ENCODE results near the gene SLC7A7. TPM values are rescaled to one million over a fixed set of nuclear protein-coding genes. Genes with fewer than 3 reads are reported as not detected.
A peak's percentile ranks its signal among the peaks of the same experiment; 100 is the strongest.

The SLC7A7 gene
- total and polyA plus RNA-seq, 2 of the 13 experiments (the other 11 are each of a cell fraction or from before 2014, with no cell fraction given) = 0.13 to 0.63 TPM

- no peak for TF ChIP-seq ZNF407 (CRISPR knock-in tag; IDR thresholded peaks at IDR 0.05; ENCODE audit: not compliant biosample characterization)
- TF ChIP-seq PHF20 (CRISPR knock-in tag; IDR thresholded peaks at IDR 0.05) = no peak
- no peak for TF ChIP-seq SMYD3 (CRISPR knock-in tag; IDR thresholded peaks at IDR 0.05)
- TF ChIP-seq ZSCAN12 (CRISPR knock-in tag; IDR thresholded peaks at IDR 0.05) = no peak
- no peak for TF ChIP-seq JARID2 (CRISPR knock-in tag; IDR thresholded peaks at IDR 0.05; ENCODE audit: insufficient replicate concordance)
- TF ChIP-seq SMAD1 (CRISPR knock-in tag; IDR thresholded peaks at IDR 0.05; ENCODE audit: borderline replicate concordance, low read depth) = no peak
- no peak for TF ChIP-seq SP5 (CRISPR knock-in tag; IDR thresholded peaks at IDR 0.05; ENCODE audit: borderline replicate concordance, low read depth)
- TF ChIP-seq CREB1 (IDR thresholded peaks at IDR 0.05) = no peak
- TF ChIP-seq CREB1 (CRISPR knock-in tag; IDR thresholded peaks at IDR 0.05) = no peak
- TF ChIP-seq PRPF4 (IDR thresholded peaks at IDR 0.05; ENCODE audit: low read depth, low read length, poor library complexity, severe bottlenecking) = no peak
- no peak for TF ChIP-seq ZMYM2 (CRISPR knock-in tag; IDR thresholded peaks at IDR 0.05)
- TF ChIP-seq ZNF296 (CRISPR knock-in tag; conservative IDR thresholded peaks at IDR 0.05) = no peak
- TF ChIP-seq YEATS4 (CRISPR knock-in tag; IDR thresholded peaks at IDR 0.05; ENCODE audit: borderline replicate concordance) = no peak
- no peak for TF ChIP-seq MAZ (IDR thresholded peaks at IDR 0.05; ENCODE audit: borderline replicate concordance, low read depth, low read length)
- TF ChIP-seq MAZ (CRISPR knock-in tag; IDR thresholded peaks at IDR 0.05; ENCODE audit: low read depth) = no peak
- peak; percentile 89 for TF ChIP-seq ZNF7 (CRISPR knock-in tag; IDR thresholded peaks at IDR 0.05)
- no peak for TF ChIP-seq ZNF292 (CRISPR knock-in tag; IDR thresholded peaks at IDR 0.05; ENCODE audit: borderline replicate concordance, low read depth)
- TF ChIP-seq STAT6 (CRISPR knock-in tag; IDR thresholded peaks at IDR 0.05; ENCODE audit: borderline replicate concordance) = no peak
- TF ChIP-seq ZIK1 (CRISPR knock-in tag; IDR thresholded peaks at IDR 0.05; ENCODE audit: borderline replicate concordance, low read depth) = no peak
Measured at GRCh38 chr14:22808388-22809209, 6.6 kb downstream of the SLC7A7 start (continued).

Data from HepG2 (cell line).